ENCODE measurements around the gene MYORG. TPM values are rescaled to one million over a fixed set of nuclear protein-coding genes. Genes with fewer than 3 reads are reported as not detected.

The MYORG gene
- polyA plus RNA-seq, 1 experiment, result 0.22 TPM

- no peak overlapping the region for H3K4me3 ChIP-seq (ENCODE audit: low read depth, low read length)
- POLR2A ChIA-PET, result no interaction called here
- CTCF ChIA-PET, result interaction anchor here (0.9 to 1.4 kb wide), 3 partner anchors 12 to 146 kb away, joined by 3 read pairs; no protein-coding TSS in a partner anchor
- H3K27me3 ChIP-seq (ENCODE audit: control insufficient read depth, insufficient read depth, low read length), result no peaks in the 10 kb centered on the region
- no peak for TF ChIP-seq CTCF (IDR thresholded peaks at IDR 0.05; ENCODE audit: insufficient read depth, low read depth, low read length)
- peaks cover 30% of the 10 kb centered on the region for H3K36me3 ChIP-seq (ENCODE audit: control insufficient read depth, insufficient read depth, low read length)
- DNase-seq (ENCODE audit: low read depth), result no peak
These were observed 22.2 kb upstream of the MYORG start for GRCh38 chr9:34398875-34399274.

DNA sequence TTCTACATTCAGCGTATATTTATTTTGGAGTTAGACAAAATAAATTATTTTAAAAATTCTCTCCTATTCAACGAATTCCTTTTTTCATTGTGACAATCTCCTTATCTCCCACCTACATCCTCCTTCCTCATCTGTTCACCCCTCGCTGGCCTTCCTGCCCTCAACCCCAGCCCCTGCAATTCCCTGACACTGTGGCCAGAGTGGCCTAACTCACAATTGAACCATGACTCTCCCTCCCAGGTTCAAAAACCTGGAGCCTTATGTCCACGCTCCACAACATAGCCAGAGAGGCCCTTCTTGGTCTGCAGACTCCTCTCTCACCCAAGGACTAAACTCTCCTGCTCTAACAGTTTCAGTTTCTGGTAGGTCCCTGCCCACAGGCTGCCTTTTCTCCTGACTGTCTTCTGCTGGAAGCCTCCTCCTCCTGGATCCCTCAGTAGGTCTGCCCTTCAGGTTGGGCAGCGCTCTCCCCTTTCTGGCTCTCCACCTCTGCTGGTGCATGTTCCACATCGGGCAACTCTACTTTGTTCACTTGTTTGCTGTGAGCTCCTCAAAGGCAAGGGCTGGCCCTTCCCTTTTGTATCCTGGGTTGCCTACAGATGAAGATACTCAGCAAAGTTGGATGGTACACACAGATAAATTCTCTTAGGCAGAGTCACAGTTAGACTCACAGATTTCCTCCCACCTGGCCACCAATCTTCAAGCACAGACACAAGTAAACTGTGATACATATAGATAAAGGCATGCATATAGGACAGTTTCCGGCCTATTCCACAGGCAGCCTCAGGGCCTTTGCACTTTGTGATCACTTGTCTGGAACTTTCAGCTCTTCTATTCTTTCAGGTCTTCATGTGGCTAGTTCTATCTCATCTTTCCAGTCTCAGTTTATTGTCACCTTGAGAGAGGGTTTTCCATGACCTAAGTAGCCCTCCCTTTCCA, 19.8 kb upstream of the MYORG start:
- no peak for TF ChIP-seq CTCF (IDR thresholded peaks at IDR 0.05; ENCODE audit: insufficient read depth, low read depth, low read length)
- Histone ChIP-seq H3K36me3 (ENCODE audit: control insufficient read depth, insufficient read depth, low read length) (peaks cover 17% of the 10 kb centered on the region), H3K4me3 (ENCODE audit: low read depth, low read length) (no peak overlapping the region), H3K27me3 (ENCODE audit: control insufficient read depth, insufficient read depth, low read length) (no peaks in the 10 kb centered on the region)
- no peak for DNase-seq (ENCODE audit: low read depth)
- ChIA-PET POLR2A (no interaction called here), CTCF (no interaction called here)

GRCh38 chr9:34392511-34392910, 15.8 kb upstream of the MYORG start:
- CTCF ChIA-PET, result interaction anchor here (0.6 to 3.8 kb wide), 4 partner anchors 12 to 579 kb away, joined by 3 to 30 read pairs (median 8); no protein-coding TSS in a partner anchor
- no peak for TF ChIP-seq CTCF (IDR thresholded peaks at IDR 0.05; ENCODE audit: insufficient read depth, low read depth, low read length)
- DNase-seq (ENCODE audit: low read depth), result no peak
- Histone ChIP-seq H3K36me3 (ENCODE audit: control insufficient read depth, insufficient read depth, low read length) (peaks cover under 1% of the 10 kb centered on the region; the same call in 1 of the 2 replicates), H3K4me3 (ENCODE audit: low read depth, low read length) (no peak overlapping the region), H3K27me3 (ENCODE audit: control insufficient read depth, insufficient read depth, low read length) (no peaks in the 10 kb centered on the region)
- POLR2A ChIA-PET, result no interaction called here

- 0 out of 2 replicates have a peak, but pooled peaks cover 3% of the 10 kb centered on the region for H3K27me3 ChIP-seq (ENCODE audit: control insufficient read depth, insufficient read depth, low read length)
- POLR2A ChIA-PET, result no interaction called here
- TF ChIP-seq CTCF (IDR thresholded peaks at IDR 0.05; ENCODE audit: insufficient read depth, low read depth, low read length), result no peak
- H3K4me3 ChIP-seq (ENCODE audit: low read depth, low read length), result no peak overlapping the region
- DNase-seq (ENCODE audit: low read depth), result no peak
- CTCF ChIA-PET, result interaction anchor here (1.0 to 2.2 kb wide), 2 partner anchors 8 to 17 kb away, joined by 6 to 9 read pairs; no protein-coding TSS in a partner anchor
- H3K36me3 ChIP-seq (ENCODE audit: control insufficient read depth, insufficient read depth, low read length), result no peaks in the 10 kb centered on the region
These were observed 10.5 kb upstream of the MYORG start for GRCh38 chr9:34387239-34387638.

GRCh38 chr9:34386656-34387055, 10.0 kb upstream of the MYORG start:
- Histone ChIP-seq H3K27me3 (ENCODE audit: control insufficient read depth, insufficient read depth, low read length) (0 out of 2 replicates have a peak, but pooled peaks cover 3% of the 10 kb centered on the region), H3K4me3 (ENCODE audit: low read depth, low read length) (no peak overlapping the region), H3K36me3 (ENCODE audit: control insufficient read depth, insufficient read depth, low read length) (no peaks in the 10 kb centered on the region)
- POLR2A ChIA-PET, result no interaction called here
- TF ChIP-seq CTCF (IDR thresholded peaks at IDR 0.05; ENCODE audit: insufficient read depth, low read depth, low read length), result no peak
- no peak for DNase-seq (ENCODE audit: low read depth)
- CTCF ChIA-PET, result interaction anchor here (1.3 kb wide), 1 partner anchor 17 kb away, joined by 9 read pairs; no protein-coding TSS in a partner anchor
